ENCODE results near the gene ADAM17.

GRCh38 chr2:9490789-9491188 lies 64.8 kb downstream of the ADAM17 start:
- TF ChIP-seq POLR2A (IDR thresholded peaks at IDR 0.05): no peak
- TF ChIP-seq CTCF (IDR thresholded peaks at IDR 0.05): no peak
